GM19193 (cell line): ENCODE data around the gene RUNX2.

Source experiments
- POLR2A ChIP-seq: IDR thresholded peaks from 4 replicates; pipeline ENCODE4 v1.6.1; 2011; ENCODE audit not compliant: insufficient read depth, insufficient read length; ENCODE audit errors: extremely low read depth

The RUNX2 gene

DNA sequence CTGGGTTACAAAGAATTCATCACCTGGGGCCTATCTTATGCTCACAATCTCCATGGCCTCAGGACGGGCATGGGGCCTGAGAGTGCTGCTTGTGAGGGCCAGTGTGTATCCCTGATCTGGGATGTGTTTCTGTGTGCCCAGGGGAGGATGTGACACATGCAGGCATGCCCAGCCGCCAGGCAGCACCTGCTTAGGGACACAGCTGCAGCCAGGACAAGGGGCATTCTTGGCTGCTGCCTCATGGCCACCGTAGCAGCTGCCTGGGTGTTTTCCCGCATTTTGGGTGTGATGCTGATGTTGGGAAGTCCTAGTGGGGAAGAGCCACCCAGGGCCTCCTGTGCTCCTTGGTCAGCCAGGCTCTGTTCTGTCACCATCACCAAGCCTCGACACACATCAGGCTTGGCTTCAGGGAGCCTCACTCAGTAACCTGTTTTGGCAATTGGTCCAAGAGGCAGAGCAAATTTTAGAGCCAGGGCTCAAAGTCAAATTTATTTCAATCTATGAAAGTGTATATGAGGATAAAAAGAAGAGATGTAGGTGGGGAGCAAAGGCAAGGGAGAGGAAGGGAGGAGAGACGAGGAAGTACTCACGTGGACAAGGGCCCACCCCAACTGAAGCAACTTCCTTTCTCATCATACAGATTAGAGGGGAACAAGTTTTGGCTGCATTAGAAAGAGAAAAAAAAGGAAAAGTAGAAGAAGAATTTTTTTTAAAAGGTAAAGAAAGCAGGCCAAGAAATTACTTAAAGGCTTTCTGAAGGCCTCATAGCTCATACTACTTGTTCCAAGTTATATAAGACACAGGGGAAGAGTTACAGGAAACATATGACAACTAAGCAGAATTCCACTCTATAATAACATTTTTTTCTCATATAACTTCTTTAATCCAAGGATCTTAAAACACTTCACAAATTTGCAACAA is 319.5 kb downstream of the RUNX2 start:
- no peak for TF ChIP-seq POLR2A

DNA sequence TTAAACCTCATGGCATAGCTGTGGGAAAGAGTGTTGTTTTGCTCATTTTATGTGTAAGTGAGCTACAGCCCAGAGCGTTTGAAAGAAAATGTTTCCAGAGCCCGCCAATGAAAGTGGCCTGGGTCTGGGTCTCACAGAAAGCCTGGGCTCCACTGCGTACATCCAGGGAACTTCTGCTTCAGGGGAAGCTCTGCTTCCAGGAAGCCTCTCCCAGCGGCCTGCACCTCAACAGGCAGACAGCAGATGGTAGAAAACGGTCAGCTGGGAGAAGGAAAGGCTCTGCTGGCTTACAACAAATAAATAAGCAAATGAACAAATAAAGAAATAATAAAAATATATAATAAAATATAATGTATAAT is 320.1 kb downstream of the RUNX2 start:
- no peak for TF ChIP-seq POLR2A

DNA sequence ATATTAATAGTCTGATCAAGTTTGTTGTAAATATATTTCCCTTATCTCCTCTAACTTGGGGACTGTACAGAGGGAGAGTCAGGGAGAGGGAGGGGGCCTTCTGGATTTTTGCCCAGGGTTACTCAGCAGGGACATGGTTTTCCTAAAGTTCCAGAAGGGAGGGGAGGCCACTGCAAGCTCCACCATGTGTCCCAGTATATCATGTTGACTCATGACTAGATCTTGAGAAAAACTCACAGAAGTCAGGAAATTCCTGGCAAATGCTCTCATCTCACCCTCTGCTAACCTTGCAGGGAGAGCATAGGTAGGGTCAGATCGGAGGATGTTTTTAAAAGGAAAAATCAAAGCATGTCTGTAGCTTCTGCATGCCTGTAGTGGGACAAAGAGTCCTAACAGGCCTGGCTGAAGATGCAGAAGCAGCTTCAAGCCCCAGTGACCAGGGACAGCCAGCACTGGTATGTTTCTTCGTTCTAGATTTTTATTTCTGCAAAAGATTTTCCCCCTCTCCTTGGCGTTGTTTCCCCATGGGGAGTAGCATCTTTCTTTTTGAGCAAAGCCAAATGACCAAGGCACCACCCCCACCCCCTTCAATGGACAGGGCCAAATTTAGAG is 322.5 kb downstream of the RUNX2 start:
- no peak for TF ChIP-seq POLR2A

DNA sequence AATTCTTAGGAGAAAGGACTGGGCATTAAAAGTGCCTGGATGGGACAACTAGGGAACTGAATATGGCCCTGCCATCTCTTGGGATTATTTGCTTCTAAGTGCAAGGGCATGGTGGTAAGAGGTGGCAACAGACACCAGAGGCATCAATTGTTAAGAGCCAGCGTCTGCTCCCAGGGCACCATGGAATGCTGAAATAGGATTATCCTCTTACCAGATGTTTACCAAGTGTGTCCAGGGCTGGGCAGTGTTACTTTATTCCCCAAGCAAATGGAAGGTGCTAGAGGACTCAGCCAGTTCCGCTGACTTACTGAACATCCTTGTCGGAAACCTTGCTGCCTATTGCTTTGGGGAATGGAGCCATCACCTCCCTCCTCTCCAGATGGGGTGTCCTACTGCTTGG is 323.2 kb downstream of the RUNX2 start:
- no peak for TF ChIP-seq POLR2A

DNA sequence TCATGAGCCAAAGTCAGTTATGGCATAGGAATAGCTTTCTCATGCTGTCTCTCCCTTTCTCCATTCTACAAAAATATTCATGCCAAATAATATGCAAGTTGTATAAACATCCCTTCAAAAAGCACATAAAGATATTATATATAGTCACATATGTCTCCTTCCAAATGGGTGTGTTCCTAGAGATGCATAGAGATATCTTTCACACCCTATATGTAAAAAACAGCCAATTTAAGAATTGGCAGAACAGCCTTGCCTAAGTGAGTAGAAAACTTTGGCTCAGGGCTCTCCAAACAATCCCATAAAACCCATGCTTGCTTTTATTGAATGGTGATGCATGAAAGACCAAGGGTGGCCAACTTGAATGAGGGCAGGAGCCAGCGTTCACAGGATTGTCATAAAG is 324.3 kb downstream of the RUNX2 start:
- TF ChIP-seq POLR2A: no peak

DNA sequence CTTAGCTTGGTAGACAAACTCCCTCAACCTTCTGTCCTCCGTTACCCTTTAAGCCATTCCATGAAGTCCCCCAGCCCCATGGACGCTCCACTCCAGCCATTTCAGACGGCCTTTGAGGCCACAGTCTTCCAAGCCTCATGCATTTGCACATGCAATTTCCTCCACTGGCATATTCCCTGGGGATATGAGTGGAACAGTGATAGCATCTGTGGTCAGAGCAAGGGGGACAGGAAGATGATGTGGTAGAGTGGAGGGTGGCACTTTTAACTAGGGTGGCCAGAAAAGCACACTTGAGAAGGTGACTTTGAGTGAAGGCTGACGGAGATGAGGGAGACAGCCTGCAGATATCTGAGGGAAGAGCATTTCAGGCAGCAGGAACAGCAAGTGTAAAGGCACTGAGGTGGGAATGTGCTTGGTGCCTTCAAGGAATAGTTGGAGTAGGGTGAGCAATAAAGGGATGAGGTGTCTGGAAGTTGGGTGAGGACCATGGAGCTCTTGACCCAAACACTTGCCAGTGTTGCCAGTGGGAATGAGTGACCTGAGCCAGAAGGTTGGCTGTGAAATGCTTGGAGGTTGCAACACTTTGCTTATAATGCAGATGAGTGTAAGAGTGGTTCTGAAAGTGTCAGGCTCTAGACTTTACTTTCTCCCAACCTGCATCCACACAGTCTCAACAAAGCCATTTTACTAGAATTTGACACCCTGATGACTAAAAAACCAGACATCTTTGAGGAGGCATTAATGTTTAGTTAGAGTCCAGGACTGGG is 325.2 kb downstream of the RUNX2 start:
- no peak for TF ChIP-seq POLR2A

DNA sequence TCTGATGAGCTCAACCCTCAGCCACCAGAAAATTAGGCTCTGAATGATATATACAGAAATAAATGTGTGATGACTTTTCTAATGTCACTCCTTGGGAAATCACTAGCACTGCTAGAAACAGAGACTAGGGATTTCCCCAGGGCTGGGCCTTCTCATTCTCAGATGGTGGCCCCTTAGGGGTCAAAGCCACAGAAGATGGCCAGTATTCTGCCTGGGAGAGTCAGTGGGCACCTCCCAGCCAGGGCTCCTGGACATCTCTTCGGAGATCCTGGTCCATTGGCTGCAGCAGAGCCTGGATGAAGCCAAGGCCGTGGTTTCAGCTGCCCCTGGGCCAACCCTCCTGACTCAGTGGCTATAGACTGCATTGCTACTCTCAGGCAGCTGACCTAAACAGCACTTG is 326.5 kb downstream of the RUNX2 start:
- no peak for TF ChIP-seq POLR2A

DNA sequence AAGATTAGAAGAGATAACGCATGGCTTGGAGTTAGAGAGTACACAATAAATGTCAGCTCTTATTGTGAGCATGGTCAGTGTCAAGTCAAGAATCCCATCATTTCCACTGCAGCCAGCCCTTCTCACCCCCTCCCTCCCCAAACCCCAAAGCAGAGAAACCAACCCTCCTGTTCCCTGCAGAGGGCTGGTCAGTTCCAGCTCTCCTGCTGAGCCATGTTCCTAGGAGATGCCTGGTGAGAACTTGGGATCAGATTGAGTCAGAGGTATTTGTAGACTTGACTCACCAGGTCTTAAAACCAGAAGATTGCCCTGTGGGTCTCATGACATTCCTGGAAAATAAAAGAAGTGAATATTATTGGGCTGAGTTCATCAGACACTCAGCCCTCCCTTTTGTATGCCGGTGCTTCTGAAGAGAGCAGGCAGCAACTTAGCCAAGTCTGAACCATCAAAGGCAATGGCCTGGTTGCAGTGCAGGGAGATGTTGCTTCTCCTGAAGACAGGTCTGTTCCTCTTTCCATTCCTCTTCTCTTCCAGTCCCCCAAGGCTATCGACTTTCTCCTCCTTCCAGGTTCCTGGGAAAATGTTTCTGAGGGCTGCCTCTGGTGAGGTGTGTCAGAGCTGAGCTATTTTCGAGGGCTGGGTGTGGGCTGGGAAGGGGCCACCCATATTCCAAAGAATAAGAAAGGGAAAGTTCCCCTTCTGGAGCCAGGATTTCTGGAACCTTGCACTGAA is 327.8 kb downstream of the RUNX2 start:
- TF ChIP-seq POLR2A: no peak

DNA sequence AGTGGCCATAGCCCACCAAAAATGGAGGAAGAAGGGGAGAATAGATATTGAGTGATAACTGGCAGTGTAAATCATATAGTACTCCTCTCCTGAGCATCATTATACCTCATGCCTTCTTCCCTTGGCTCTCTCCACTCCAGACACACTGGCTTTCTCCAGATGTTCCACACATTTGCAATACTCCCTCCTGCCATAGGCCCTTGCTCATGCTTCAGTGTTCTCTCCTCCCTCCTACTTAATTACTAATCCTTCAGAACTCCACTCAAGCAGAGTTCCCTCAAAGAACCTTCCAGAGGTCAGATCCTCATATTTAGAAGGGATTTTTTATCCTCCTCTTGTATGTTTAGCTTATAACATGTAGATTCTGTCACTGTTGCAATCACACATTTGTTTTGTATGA is 329.1 kb downstream of the RUNX2 start:
- no peak for TF ChIP-seq POLR2A

DNA sequence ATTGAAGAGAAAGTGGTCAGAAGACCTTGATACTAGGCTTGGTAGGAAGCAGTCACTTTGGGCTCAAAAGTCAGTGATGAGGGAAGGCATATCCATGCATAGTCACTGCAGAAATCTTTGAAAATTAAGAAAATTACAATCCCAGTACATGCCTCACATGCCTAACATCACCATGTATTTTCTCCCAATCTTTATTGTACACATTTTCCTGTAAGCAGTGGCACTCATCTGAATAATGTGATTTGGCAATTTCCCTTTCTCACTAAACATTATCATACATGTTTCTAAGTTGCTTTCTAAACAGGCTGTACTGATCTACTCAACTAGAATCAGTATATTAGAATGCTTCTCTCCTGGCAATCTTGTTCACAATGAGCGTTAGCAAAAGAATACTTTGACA is 330.3 kb downstream of the RUNX2 start:
- TF ChIP-seq POLR2A: no peak

DNA sequence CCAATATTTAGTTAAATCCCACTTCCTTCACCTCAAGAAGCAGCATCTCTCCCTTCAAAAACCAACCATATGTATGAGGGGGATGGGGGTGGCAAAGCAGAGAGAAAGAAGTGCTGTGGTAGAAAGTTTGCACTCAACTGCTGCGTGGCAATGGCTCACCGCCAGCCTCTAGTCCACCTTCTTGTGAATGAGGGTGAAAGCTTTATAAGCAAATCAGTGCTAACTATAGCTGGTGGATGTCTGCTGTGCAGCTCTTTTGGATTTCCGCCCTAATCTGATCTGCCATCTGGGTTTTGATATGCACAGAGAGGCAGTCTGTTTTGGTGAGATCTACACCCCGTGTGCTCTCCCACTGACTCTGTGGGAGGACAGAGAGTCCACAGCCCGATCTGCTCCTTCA is 330.8 kb downstream of the RUNX2 start:
- no peak for TF ChIP-seq POLR2A

DNA sequence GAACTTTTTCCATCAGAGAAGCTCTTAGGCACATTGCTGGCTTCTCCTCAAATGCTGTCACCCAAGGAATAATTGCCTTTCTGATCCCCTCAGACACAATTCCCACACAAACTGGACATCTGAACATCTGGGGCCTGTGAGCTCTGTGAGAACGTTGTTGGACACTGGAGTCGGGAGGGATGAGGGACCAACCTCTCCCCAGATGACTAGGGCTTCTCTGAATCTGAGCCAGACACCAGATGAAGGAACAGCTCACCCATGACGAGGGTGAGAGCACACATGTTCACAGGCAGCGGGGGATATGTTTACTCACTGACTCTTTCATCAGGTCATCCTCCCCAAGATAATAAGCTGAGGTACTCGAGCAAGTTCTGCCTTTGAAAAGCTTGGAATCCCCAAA is 333.5 kb downstream of the RUNX2 start:
- no peak for TF ChIP-seq POLR2A

DNA sequence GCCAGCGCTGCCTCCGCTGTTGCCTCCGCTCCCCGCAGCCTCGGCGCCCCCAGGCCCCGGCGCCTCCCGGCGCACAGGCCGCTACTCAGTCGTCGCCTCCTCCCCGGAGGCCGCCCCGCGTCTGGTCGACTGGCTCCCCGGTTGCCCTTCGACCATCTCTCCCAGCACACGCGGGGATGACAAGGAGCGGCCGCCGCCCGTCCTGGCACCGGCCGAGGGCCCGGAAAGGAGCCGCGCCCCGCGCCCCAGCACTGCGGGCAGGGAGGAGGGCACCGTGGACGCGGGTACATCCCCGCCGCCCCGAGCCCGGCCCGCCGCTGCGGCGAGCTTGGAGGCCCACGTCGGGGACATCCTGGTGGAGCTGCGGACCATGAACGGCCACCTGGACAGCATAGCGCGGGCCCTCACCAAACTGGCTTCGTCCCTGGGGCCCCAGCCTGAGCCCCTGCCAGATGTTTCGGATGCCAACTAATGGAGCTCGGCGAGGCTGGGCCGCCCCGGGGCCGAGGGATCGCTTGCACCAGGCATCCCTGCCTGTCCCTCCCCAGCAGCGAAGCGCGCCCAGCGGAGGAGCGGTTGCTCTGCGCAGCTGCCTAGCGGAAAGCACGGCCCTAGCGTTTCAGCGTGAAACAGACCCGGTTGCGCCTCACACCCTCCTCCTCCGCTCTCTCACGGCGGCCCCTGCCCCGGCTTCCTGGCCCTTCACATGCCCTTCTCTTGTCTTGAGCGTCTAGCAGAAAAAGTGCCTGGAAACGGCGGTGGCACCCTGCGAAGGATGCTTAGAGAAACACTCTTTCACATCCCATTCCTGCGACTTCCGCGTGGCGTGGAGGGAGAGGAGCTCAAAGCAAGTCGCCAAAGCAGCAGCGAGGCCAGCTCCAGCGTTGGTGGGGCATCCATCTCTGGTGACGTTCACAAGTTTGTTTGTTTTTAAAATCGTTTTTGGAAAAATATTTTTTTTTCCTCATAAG is 335.4 kb downstream of the RUNX2 start:
- TF ChIP-seq POLR2A: no peak

DNA sequence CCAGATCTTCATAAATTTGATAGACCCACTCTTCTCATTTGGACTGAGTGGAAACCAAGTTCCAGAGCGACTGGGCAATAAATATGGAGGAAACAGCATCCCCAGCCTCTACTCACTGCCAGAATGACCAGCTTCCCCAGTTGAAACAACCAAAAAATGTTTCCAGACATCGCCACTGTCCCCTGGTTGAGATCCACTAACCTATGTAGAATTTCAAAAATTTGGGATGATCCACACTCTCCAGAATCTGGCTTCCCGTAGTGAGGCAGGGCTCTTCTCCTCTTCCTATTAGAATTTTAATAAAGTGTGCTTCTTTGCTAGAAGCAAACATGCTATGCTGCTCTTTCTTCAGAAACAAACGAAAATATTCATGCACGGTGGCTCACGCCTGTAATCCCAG is 336.6 kb downstream of the RUNX2 start:
- TF ChIP-seq POLR2A: no peak
